ENCODE measurements around the gene C11orf21.

Gene C11orf21

GRCh38 chr11:2313051-2313951 is 11.6 kb upstream of the C11orf21 start:
- TF ChIP-seq CTCF (IDR thresholded peaks at IDR 0.05; ENCODE audit: borderline replicate concordance, control extremely low read depth, extremely low read depth, insufficient read depth, missing control alignments), result no peak
- in situ Hi-C loops (cut with MboI; ENCODE audit: low sequenced_read_pairs, unreplicated experiment), result loop anchor here (10.0 kb wide), 1 partner anchor 102 kb away; no protein-coding TSS in a partner anchor
- no peak for DNase-seq (ENCODE audit: low spot score)

- no peak for DNase-seq (ENCODE audit: low spot score)
- no peak for TF ChIP-seq CTCF (IDR thresholded peaks at IDR 0.05; ENCODE audit: borderline replicate concordance, control extremely low read depth, extremely low read depth, insufficient read depth, missing control alignments)
- in situ Hi-C loops (cut with MboI; ENCODE audit: low sequenced_read_pairs, unreplicated experiment), result loop anchor here (10.0 kb wide), 1 partner anchor 102 kb away; no protein-coding TSS in a partner anchor
Observed at GRCh38 chr11:2312232-2313042, 10.7 kb upstream of the C11orf21 start.

- TF ChIP-seq CTCF (IDR thresholded peaks at IDR 0.05; ENCODE audit: borderline replicate concordance, control extremely low read depth, extremely low read depth, insufficient read depth, missing control alignments), result no peak
- no peak for DNase-seq (ENCODE audit: low spot score)
- in situ Hi-C loops (cut with MboI; ENCODE audit: low sequenced_read_pairs, unreplicated experiment), result loop anchor here (10.0 kb wide), 1 partner anchor 103 kb away; no protein-coding TSS in a partner anchor
Observed at GRCh38 chr11:2311353-2312133, 9.8 kb upstream of the C11orf21 start.

DNA sequence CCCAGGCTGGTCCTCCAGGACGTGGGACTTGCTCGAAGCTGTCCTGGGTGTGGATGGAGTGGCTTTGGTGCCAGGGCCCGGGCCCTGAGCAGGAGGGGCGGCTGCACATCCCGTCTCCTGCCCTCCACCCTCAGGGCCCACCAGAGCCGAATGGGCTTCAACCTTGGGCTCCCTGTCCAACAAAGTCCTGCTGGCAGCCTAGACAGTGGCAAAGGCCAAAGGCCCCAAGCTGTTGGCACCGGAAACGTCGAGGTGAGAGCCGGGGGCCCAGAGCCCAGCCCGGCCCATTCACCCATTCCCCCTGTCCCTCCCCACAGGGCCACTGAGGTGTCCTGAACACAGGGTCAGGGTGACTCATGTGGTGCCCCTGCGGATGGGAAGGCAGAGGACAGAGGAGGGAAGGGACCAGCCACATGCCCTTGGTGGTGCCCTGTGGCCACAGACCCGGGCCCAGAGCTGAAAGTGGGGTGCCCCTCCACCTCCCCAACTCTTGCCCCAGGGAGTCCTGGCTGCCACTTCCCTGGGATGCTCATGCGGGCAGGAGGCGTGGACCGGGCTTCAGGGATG is 9.2 kb upstream of the C11orf21 start:
- DNase-seq (ENCODE audit: low spot score), result no peak
- in situ Hi-C loops (cut with MboI; ENCODE audit: low sequenced_read_pairs, unreplicated experiment), result loop anchor here (10.0 kb wide), 1 partner anchor 104 kb away; no protein-coding TSS in a partner anchor
- TF ChIP-seq CTCF (IDR thresholded peaks at IDR 0.05; ENCODE audit: borderline replicate concordance, control extremely low read depth, extremely low read depth, insufficient read depth, missing control alignments), result no peak

DNA sequence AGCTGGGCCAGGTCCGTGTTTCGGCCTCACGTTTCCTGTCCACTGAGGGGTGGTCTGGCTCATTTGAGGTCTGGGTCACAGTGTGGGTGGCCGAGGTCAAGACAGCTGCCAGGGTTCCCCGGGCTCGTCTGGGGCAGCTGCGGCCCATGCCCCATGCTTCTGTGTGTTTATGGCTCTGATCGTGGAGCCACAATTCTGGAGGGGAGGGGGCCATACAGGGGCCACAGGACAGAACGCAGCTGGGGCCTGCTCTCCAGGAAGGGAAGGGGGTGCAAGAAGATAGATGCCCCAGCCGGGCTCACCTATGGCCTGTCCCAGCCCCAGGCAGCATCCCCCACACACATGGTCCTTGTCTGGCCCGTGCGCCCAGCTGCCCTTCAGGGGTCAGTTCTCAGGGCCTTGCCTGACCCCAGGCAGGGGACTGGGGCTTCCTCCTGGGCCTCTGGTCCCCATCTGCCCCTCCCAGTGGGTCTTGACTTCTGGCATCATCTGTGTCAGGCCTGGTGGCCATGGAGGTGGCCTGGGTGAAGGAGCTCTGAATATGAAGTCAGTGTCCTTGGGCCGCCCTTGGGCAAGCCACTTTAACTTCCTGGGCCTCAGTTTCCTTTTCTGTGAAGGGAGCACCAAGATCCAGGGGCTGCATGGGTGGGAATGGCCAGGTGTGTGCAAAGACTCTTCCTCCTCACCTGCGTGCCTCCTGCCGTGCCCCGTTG is 8.5 kb upstream of the C11orf21 start:
- TF ChIP-seq CTCF (IDR thresholded peaks at IDR 0.05; ENCODE audit: borderline replicate concordance, control extremely low read depth, extremely low read depth, insufficient read depth, missing control alignments), result no peak
- no peak for DNase-seq (ENCODE audit: low spot score)
- in situ Hi-C loops (cut with MboI; ENCODE audit: low sequenced_read_pairs, unreplicated experiment), result loop anchor here (10.0 kb wide), 1 partner anchor 105 kb away; no protein-coding TSS in a partner anchor
